Measurements from ENCODE around the gene NRN1L. TPM values are rescaled to one million over a fixed set of nuclear protein-coding genes. Genes with fewer than 3 reads are reported as not detected.
A peak's percentile ranks its signal among the peaks of the same experiment; 100 is the strongest.

NRN1L gene
- total RNA-seq, 1 donor = not detected

DNA sequence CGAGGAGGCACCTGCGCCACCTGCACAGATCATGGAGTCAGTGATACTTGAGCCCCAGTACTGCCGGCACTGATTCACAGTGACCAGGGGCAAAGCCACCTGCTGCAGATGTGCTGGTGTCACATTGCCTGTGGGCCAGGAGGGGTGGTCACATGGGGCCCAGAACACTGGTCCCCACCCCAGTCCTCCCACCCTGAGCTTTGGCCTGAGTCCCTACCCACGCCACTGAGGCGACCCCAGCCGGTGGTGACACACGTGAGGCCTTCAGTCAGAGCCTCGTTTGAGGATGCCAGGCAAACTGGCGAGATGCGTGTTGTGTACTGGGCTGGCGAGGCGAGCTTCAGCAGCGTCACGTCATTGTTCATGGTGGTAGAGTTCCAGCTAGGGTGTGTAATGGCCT lies 45.5 kb downstream of the NRN1L start:
- TF ChIP-seq, protein P1, sequence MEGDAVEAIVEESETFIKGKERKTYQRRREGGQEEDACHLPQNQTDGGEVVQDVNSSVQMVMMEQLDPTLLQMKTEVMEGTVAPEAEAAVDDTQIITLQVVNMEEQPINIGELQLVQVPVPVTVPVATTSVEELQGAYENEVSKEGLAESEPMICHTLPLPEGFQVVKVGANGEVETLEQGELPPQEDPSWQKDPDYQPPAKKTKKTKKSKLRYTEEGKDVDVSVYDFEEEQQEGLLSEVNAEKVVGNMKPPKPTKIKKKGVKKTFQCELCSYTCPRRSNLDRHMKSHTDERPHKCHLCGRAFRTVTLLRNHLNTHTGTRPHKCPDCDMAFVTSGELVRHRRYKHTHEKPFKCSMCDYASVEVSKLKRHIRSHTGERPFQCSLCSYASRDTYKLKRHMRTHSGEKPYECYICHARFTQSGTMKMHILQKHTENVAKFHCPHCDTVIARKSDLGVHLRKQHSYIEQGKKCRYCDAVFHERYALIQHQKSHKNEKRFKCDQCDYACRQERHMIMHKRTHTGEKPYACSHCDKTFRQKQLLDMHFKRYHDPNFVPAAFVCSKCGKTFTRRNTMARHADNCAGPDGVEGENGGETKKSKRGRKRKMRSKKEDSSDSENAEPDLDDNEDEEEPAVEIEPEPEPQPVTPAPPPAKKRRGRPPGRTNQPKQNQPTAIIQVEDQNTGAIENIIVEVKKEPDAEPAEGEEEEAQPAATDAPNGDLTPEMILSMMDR (IDR thresholded peaks at IDR 0.05; ENCODE audit: insufficient read depth, low read depth, low read length) = no peak
- no peak for DNase-seq (ENCODE audit: low read depth)

DNA sequence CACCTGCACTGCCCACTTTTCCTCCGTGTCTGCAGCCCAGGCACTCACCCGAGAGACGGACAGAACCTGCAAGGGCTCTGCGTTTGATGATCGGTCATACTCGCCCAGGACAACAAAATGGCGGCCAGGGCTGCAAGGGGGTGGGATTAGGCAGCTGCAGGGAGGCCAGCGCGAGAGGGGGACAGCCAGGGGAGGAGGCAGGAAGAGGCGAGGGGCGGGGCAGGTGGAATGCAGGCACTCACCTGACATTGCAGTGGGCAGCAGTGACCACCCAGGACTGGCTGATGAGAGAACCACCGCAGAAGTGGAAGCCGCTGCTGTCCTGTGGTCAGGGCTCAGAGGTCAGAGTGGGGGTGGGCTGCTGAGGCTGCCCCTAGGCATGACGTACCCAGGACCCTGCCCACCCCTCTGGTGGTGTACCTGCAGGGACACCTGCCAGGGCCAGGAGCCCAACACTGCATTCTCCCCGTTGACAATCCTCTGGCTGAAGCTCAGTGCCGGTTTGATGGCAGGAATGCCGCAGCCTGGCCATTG lies 46.1 kb downstream of the NRN1L start:
- no peak overlapping the region for H3K4me3 ChIP-seq (ENCODE audit: low read depth, low read length)
- DNase-seq (ENCODE audit: low read depth) = no peak
- TF ChIP-seq, protein P1 (IDR thresholded peaks at IDR 0.05; ENCODE audit: insufficient read depth, low read depth, low read length) = no peak

More for the DNA sequence above, 45.5 kb downstream of the NRN1L start:
- no peak overlapping the region for H3K4me3 ChIP-seq (ENCODE audit: low read depth, low read length)

DNA sequence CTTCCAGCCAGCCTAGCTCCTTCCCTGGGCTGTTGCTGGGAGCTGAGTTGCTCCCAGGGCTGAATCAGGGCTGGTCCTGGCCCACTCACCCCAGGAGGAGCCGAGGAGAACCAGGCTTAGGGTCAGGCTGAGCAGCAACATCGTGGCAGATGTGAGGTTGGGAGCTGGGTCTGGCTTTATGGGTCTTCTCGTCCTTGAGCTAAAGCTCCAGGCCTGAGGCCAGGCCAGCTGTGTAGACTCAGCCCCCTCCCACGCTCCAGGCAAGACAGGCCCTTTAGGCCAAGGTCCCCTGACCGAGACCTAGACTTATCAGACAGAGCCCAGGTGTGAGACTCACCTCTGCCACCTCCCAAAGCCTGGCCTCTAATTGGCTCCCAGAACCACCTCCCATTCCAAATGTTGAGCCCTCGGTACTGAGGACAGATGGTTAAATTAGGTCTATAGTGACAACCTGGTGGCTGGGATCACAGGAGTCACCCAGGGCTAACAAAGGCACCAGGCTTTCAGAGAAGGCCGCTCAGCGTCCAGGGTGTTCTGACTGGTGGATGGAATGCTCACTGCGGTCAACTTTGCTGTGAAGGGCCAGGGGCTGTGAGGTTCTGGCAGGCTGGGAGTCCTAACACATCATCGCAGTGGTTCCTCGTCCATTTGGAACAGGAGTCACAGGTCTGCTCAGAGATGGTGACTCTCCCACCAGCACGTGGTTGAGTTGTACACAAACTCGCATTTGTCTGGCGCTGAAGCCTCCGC lies 47.2 kb downstream of the NRN1L start, which contains the start of gene CTRL:
Gene CTRL (minus strand): TSS at position 151 of the 750 bp plus-strand sequence. CDS start 10 bp downstream, at position 141.
- H3K4me3 ChIP-seq (ENCODE audit: low read depth, low read length) = no peak within 1 kb of the TSS
- TF ChIP-seq, protein P1 (IDR thresholded peaks at IDR 0.05; ENCODE audit: insufficient read depth, low read depth, low read length) = peak; percentile 28
- no peak for DNase-seq (ENCODE audit: low read depth)

DNA sequence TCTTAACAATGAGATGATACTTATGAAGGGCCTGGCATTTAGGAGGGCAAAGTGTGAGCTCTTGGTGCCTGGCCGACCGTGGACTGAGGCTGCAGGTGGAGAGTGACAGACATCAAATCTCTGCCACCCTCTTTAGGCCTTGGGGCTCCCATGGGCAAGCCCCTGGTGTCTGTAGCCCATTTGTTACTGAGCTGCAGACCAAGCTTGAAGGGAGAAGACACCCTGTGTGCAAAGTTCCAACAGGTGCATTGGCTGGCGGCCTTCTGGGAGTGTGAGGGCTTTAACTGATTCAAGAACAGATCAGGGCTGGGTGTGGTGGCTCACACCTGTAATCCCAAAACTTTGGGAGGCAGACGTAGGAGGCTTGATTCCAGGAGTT lies 47.8 kb downstream of the NRN1L start:
- TF ChIP-seq, protein P1 (IDR thresholded peaks at IDR 0.05; ENCODE audit: insufficient read depth, low read depth, low read length) = no peak

DNA sequence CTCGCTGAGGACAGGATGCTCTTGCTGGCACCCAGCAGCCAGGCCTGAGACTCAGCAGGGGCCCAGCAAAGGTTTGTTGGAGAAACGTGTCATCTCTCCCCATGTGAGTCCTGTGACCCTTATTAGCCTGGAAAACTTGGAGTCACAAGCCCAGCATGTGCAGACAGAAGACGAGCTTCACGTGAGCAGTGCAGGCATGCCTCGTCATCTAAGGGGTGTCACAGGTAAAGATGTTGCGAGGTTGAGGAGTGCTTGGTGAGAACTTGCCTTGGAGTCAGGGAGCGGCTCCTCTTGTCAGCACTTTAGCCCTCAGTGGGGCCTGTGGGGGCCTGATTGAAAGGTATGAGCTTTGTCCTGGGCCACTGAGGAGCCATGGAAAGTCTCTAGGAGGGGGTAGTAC lies 49.1 kb downstream of the NRN1L start:
- DNase-seq (ENCODE audit: low read depth) = no peak
- no peak overlapping the region for H3K4me3 ChIP-seq (ENCODE audit: low read depth, low read length)
- TF ChIP-seq, protein P1 (IDR thresholded peaks at IDR 0.05; ENCODE audit: insufficient read depth, low read depth, low read length) = no peak

More for the DNA sequence above, 47.8 kb downstream of the NRN1L start:
- DNase-seq (ENCODE audit: low read depth) = no peak
- no peak overlapping the region for H3K4me3 ChIP-seq (ENCODE audit: low read depth, low read length)

DNA sequence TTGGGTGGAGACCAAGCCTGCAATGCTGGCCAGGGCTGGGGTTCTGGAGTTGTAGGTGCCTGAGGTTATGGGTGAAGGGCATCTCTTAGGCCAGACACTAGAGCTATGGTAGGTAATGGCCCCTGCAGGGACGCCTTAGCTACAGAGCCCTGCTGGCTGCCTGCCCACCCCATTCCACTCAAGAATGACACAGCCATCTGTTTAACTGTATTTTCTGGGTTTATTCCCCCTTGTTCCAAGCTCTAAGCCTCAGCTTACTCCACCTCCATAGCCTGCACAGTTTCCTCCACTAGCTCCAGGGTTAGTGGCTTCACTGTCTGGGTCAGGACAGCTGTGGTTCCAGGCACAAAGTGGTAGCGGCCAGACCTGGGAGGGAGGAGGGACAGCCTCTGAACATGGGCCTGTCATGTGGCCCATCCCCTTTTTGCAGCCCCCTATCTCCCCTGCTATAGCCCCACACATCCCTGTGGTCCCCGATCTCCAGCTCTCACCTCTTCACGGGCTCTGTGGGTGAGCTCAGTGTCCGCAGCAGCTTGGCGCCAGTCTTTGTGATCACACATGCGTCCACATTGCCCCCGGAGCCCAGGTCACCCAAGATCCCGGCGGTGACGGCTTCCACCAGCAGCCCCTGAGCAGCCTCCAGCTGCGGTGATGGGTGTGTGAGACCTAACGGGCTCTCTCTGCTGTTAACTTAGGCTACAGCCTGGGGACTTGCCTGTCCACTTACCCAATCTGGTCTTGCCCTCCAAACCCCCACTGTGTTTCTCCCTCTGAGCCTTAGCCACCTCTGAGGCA lies 49.8 kb downstream of the NRN1L start:
- TF ChIP-seq, protein P1 (IDR thresholded peaks at IDR 0.05; ENCODE audit: insufficient read depth, low read depth, low read length) = no peak
- no peak for DNase-seq (ENCODE audit: low read depth)

More for the DNA sequence above, 49.8 kb downstream of the NRN1L start:
- peak overlapping the region; percentile 98 for H3K4me3 ChIP-seq (ENCODE audit: low read depth, low read length)

Data from fibroblast of villous mesenchyme (primary cell).